ENCODE results near the gene MAZ. TPM values are rescaled to one million over a fixed set of nuclear protein-coding genes. Genes with fewer than 3 reads are reported as not detected.

Gene MAZ
- total RNA-seq, 1 donor from 2014 or later, result 358 TPM

DNA sequence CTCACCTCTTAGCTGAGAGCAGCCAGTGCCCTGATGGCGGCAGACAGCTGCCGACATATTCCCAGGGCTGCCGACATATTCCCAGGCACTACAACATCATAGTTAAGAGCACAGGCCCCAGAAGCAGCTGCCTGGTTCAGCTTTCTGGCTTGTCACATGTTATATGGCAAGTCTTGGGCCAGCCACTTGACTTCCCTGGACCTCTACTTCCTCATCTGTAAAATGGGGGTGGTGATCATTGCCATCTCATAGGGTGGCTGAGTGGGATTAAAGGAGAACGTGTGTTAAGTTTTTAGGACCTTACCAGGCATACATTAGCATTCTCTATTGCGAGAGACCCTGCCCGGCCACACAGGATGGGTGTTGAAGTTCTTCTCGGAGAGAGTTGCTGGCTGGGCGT, 37.6 kb downstream of the MAZ start:
- no peak overlapping the region for H3K4me3 Mint-ChIP-seq (ENCODE audit: unreplicated experiment)
- TF ChIP-seq, protein P1, sequence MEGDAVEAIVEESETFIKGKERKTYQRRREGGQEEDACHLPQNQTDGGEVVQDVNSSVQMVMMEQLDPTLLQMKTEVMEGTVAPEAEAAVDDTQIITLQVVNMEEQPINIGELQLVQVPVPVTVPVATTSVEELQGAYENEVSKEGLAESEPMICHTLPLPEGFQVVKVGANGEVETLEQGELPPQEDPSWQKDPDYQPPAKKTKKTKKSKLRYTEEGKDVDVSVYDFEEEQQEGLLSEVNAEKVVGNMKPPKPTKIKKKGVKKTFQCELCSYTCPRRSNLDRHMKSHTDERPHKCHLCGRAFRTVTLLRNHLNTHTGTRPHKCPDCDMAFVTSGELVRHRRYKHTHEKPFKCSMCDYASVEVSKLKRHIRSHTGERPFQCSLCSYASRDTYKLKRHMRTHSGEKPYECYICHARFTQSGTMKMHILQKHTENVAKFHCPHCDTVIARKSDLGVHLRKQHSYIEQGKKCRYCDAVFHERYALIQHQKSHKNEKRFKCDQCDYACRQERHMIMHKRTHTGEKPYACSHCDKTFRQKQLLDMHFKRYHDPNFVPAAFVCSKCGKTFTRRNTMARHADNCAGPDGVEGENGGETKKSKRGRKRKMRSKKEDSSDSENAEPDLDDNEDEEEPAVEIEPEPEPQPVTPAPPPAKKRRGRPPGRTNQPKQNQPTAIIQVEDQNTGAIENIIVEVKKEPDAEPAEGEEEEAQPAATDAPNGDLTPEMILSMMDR (IDR thresholded peaks at IDR 0.05), result no peak

DNA sequence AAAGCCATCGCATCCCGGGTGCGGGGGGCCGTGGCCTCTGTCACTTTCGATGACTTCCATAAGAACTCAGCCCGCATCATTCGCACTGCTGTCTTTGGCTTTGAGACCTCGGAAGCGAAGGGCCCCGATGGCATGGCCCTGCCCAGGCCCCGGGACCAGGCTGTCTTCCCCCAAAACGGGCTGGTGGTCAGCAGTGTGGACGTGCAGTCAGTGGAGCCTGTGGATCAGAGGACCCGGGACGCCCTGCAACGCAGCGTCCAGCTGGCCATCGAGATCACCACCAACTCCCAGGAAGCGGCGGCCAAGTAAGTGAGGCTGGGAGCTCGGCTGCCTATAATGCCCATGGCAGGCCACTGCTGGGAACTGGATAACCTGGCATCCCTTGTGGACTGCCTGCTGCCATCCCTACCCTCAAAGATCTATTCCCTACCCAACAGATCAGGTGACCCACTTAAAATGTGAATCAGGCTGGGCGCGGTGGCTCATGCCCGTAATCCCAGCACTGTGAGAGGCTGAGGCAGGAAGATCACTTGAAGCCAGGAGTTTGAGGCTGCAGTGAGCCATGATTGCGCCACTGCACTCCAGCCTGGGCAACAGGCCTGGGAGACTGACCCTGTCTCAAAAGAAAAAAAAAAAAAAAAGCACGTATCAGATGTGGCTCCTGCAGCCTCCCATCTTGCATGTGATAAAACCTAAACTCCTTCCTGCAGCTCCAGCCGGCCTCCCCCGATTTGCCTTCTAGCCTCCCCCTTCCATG, 38.4 kb downstream of the MAZ start:
- peaks cover 31% of the 10 kb centered on the region for H3K36me3 Mint-ChIP-seq (ENCODE audit: low read depth)
- no peaks in the 10 kb centered on the region for H3K9me3 Mint-ChIP-seq (ENCODE audit: low read depth)
- no peak overlapping the region for H3K27ac Mint-ChIP-seq (ENCODE audit: unreplicated experiment)
- TF ChIP-seq, protein P1 (IDR thresholded peaks at IDR 0.05), result no peak
- peaks cover 4% of the 10 kb centered on the region for H3K4me1 Mint-ChIP-seq (ENCODE audit: low read depth)
- no peak for DNase-seq (ENCODE audit: low spot score)
- no peaks in the 10 kb centered on the region for H3K27me3 Mint-ChIP-seq (ENCODE audit: low read depth)
- H3K4me3 Mint-ChIP-seq (ENCODE audit: unreplicated experiment), result no peak overlapping the region

More for the DNA sequence above, 37.6 kb downstream of the MAZ start:
- DNase-seq (ENCODE audit: low spot score), result no peak
- H3K27ac Mint-ChIP-seq (ENCODE audit: unreplicated experiment), result no peak overlapping the region
- no peaks in the 10 kb centered on the region for H3K4me1 Mint-ChIP-seq (ENCODE audit: low read depth)
- H3K36me3 Mint-ChIP-seq (ENCODE audit: low read depth), result peaks cover 34% of the 10 kb centered on the region
- no peaks in the 10 kb centered on the region for H3K27me3 Mint-ChIP-seq (ENCODE audit: low read depth)
- H3K9me3 Mint-ChIP-seq (ENCODE audit: low read depth), result no peaks in the 10 kb centered on the region

DNA sequence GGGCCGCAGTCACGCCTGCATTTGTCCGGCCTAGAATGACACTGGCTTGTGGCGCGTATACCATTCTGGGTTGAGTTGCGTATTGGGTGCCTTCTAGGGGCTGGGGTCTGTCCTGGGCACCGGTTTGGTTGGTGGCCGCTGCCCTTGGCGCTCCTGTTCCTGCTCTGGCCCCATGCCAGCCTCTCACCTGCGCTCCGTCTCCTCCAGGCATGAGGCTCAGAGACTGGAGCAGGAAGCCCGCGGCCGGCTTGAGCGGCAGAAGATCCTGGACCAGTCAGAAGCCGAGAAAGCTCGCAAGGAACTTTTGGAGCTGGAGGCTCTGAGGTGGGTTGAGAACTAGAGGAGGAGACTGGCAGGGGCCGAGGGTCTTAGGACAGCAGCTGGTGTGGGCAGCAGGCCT, 39.3 kb downstream of the MAZ start:
- TF ChIP-seq, protein P1 (IDR thresholded peaks at IDR 0.05), result no peak
- Mint-ChIP-seq H3K4me3 (ENCODE audit: unreplicated experiment) (no peak overlapping the region), H3K9me3 (ENCODE audit: low read depth) (no peaks in the 10 kb centered on the region), H3K27ac (ENCODE audit: unreplicated experiment) (no peak overlapping the region), H3K27me3 (ENCODE audit: low read depth) (no peaks in the 10 kb centered on the region), H3K4me1 (ENCODE audit: low read depth) (peaks cover 4% of the 10 kb centered on the region), H3K36me3 (ENCODE audit: low read depth) (peaks cover 27% of the 10 kb centered on the region)
- no peak for DNase-seq (ENCODE audit: low spot score)

- Mint-ChIP-seq H3K36me3 (ENCODE audit: low read depth) (peaks cover 22% of the 10 kb centered on the region), H3K4me1 (ENCODE audit: low read depth) (peaks cover 4% of the 10 kb centered on the region), H3K27me3 (ENCODE audit: low read depth) (no peaks in the 10 kb centered on the region), H3K9me3 (ENCODE audit: low read depth) (no peaks in the 10 kb centered on the region), H3K4me3 (ENCODE audit: unreplicated experiment) (no peak overlapping the region), H3K27ac (ENCODE audit: unreplicated experiment) (no peak overlapping the region)
- no peak for DNase-seq (ENCODE audit: low spot score)
- TF ChIP-seq, protein P1 (IDR thresholded peaks at IDR 0.05), result peak; percentile 84
Observed at GRCh38 chr16:29848420-29849297, 42.3 kb downstream of the MAZ start.

DNA sequence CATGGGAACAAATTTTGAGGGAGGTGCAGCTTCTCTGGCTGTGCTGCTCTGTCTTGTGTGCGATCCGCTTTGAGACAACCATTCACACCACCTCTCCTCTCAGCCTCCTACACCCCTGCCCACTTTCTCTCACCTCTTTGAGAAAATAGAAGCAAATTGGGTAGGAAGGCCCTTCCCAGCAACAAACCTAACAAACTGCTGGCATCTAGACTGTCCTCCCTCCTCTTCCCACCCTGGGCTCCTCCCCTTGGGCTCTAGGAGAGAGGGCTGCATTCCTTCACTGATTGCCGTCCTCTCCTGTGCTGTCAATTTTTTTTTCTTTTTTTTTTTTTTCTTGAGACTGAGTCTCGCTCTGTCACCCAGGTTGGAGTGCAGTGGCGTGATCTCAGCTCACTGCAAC, 43.2 kb downstream of the MAZ start:
- Mint-ChIP-seq H3K9me3 (ENCODE audit: low read depth) (no peaks in the 10 kb centered on the region), H3K27me3 (ENCODE audit: low read depth) (no peaks in the 10 kb centered on the region), H3K4me3 (ENCODE audit: unreplicated experiment) (no peak overlapping the region), H3K27ac (ENCODE audit: unreplicated experiment) (no peak overlapping the region), H3K36me3 (ENCODE audit: low read depth) (peaks cover 19% of the 10 kb centered on the region), H3K4me1 (ENCODE audit: low read depth) (peaks cover 4% of the 10 kb centered on the region)
- TF ChIP-seq, protein P1 (IDR thresholded peaks at IDR 0.05), result no peak
- DNase-seq (ENCODE audit: low spot score), result no peak

Data from chondrocyte (in vitro differentiated cells).